Measurements from ENCODE around the gene NUP98.

GRCh38 chr11:3637201-3637600 lies 160.2 kb downstream of the NUP98 start:
- TF ChIP-seq CTCF (IDR thresholded peaks at IDR 0.05 in 4 of 5, conservative IDR thresholded peaks at IDR 0.05 in 1 of 5) (no peak), POLR2A (IDR thresholded peaks at IDR 0.05) (no peak)

Measured in gastrocnemius medialis (tissue), 4 donors.